NCI-H82 treated with DMSO at 0.1 percent for 48 hours (cell line): ENCODE measurements around the gene ZMPSTE24.
"Not testable (repeated sequence)": the region's sequence is repeated elsewhere in the genome, so short reads cannot be mapped to it uniquely, and the experiment has no call there.

ENCODE experiments used
- DNase-seq: peaks from one replicate; lab custom pipeline; 2025; ENCODE audit not compliant: unreplicated experiment; lab: John Stamatoyannopoulos, UW

ZMPSTE24 gene

GRCh38 chr1:40257688-40258444 lies at the start of gene ZMPSTE24:
TSS of gene ZMPSTE24 (plus strand) at chr1:40258236. CDS start at chr1:40258272, 36 bp downstream.
- DNase-seq: peak; percentile 97

GRCh38 chr1:40210511-40211204 lies 47.4 kb upstream of the ZMPSTE24 start:
- no peak for DNase-seq

- DNase-seq: no peak
Measured at GRCh38 chr1:40218333-40218732, 39.7 kb upstream of the ZMPSTE24 start.

GRCh38 chr1:40221471-40221905 lies 36.5 kb upstream of the ZMPSTE24 start:
- DNase-seq: not testable (repeated sequence)

- no peak for DNase-seq
Measured at GRCh38 chr1:40221977-40222772, 35.9 kb upstream of the ZMPSTE24 start.

- no peak for DNase-seq
Measured at GRCh38 chr1:40224040-40224439, 34.0 kb upstream of the ZMPSTE24 start.

- no peak for DNase-seq
Measured at GRCh38 chr1:40226192-40226591, 31.8 kb upstream of the ZMPSTE24 start.

- no peak for DNase-seq
Measured at GRCh38 chr1:40232444-40232843, 25.6 kb upstream of the ZMPSTE24 start.

GRCh38 chr1:40239626-40240025 lies 18.4 kb upstream of the ZMPSTE24 start:
- DNase-seq: no peak

- DNase-seq: no peak
Measured at GRCh38 chr1:40240390-40240789, 17.6 kb upstream of the ZMPSTE24 start.

GRCh38 chr1:40241362-40241761 lies 16.7 kb upstream of the ZMPSTE24 start:
- no peak for DNase-seq

- no peak for DNase-seq
Measured at GRCh38 chr1:40243351-40243750, 14.7 kb upstream of the ZMPSTE24 start.

GRCh38 chr1:40244138-40244744 lies 13.8 kb upstream of the ZMPSTE24 start:
- no peak for DNase-seq

- peak; percentile 42 for DNase-seq
Measured at GRCh38 chr1:40245686-40246085, 12.3 kb upstream of the ZMPSTE24 start.

GRCh38 chr1:40247655-40248054 lies 10.4 kb upstream of the ZMPSTE24 start, which contains the start of gene TMCO2:
TSS of gene TMCO2 (plus strand) at chr1:40247937. CDS start at chr1:40247994, 57 bp downstream.
- DNase-seq: no peak

- no peak for DNase-seq
Measured at GRCh38 chr1:40248412-40248811, 9.6 kb upstream of the ZMPSTE24 start.

- DNase-seq: no peak
Measured at GRCh38 chr1:40251456-40251855, 6.6 kb upstream of the ZMPSTE24 start.

- no peak for DNase-seq
Measured at GRCh38 chr1:40252601-40253000, 5.4 kb upstream of the ZMPSTE24 start.

GRCh38 chr1:40255231-40255630 lies 2.8 kb upstream of the ZMPSTE24 start:
- DNase-seq: no peak

GRCh38 chr1:40256401-40257084 lies 1.5 kb upstream of the ZMPSTE24 start:
- no peak for DNase-seq

- DNase-seq: no peak
Measured at GRCh38 chr1:40257313-40257687, 736 bp upstream of the ZMPSTE24 start.
